ENCODE measurements around the gene SIGLEC9. TPM values are rescaled to one million over a fixed set of nuclear protein-coding genes. Genes with fewer than 3 reads are reported as not detected.

SIGLEC9 gene
- total RNA-seq, 2 experiments from 2014 or later, result 0.36 to 0.59 TPM

GRCh38 chr19:51129716-51130115 is 5.0 kb downstream of the SIGLEC9 start:
- Mint-ChIP-seq H3K27me3 (no peaks in the 10 kb centered on the region), H3K9me3 (no peaks in the 10 kb centered on the region), H3K4me1 (ENCODE audit: low read depth) (peaks cover 65% of the 10 kb centered on the region), H3K4me3 (peak overlapping the region; percentile 20), H3K27ac (peak overlapping the region; percentile 49), H3K36me3 (ENCODE audit: low read depth) (no peaks in the 10 kb centered on the region)
- H3K4me3 ChIP-seq (ENCODE audit: low read length), result no peak overlapping the region
- DNase-seq, result no peak
- intact Hi-C loops (cut with DNase I, micrococcal nuclease), result no loop called here
- H3K27me3 ChIP-seq (ENCODE audit: control insufficient read depth in 1 of 2, insufficient read depth in 2 of 2, low read length in 2 of 2), result no peaks in the 10 kb centered on the region
- ATAC-seq (ENCODE audit: poor library complexity), result no peak
- no peak overlapping the region for H3K27ac ChIP-seq (ENCODE audit: low read depth in 1 of 2, low read length in 2 of 2)
- H3K36me3 ChIP-seq (ENCODE audit: insufficient read depth, low read length), result no peaks in the 10 kb centered on the region
- CTCF ChIA-PET, result no interaction called here
- no peaks in the 10 kb centered on the region for H3K9me3 ChIP-seq (ENCODE audit: control insufficient read depth in 1 of 2, insufficient read depth in 1 of 2, low read length in 2 of 2)
- TF ChIP-seq, protein P1, sequence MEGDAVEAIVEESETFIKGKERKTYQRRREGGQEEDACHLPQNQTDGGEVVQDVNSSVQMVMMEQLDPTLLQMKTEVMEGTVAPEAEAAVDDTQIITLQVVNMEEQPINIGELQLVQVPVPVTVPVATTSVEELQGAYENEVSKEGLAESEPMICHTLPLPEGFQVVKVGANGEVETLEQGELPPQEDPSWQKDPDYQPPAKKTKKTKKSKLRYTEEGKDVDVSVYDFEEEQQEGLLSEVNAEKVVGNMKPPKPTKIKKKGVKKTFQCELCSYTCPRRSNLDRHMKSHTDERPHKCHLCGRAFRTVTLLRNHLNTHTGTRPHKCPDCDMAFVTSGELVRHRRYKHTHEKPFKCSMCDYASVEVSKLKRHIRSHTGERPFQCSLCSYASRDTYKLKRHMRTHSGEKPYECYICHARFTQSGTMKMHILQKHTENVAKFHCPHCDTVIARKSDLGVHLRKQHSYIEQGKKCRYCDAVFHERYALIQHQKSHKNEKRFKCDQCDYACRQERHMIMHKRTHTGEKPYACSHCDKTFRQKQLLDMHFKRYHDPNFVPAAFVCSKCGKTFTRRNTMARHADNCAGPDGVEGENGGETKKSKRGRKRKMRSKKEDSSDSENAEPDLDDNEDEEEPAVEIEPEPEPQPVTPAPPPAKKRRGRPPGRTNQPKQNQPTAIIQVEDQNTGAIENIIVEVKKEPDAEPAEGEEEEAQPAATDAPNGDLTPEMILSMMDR (IDR thresholded peaks at IDR 0.05), result no peak
- POLR2A ChIA-PET, result no interaction called here
- peaks cover 76% of the 10 kb centered on the region for H3K4me1 ChIP-seq (ENCODE audit: insufficient read depth, low read length)

DNA sequence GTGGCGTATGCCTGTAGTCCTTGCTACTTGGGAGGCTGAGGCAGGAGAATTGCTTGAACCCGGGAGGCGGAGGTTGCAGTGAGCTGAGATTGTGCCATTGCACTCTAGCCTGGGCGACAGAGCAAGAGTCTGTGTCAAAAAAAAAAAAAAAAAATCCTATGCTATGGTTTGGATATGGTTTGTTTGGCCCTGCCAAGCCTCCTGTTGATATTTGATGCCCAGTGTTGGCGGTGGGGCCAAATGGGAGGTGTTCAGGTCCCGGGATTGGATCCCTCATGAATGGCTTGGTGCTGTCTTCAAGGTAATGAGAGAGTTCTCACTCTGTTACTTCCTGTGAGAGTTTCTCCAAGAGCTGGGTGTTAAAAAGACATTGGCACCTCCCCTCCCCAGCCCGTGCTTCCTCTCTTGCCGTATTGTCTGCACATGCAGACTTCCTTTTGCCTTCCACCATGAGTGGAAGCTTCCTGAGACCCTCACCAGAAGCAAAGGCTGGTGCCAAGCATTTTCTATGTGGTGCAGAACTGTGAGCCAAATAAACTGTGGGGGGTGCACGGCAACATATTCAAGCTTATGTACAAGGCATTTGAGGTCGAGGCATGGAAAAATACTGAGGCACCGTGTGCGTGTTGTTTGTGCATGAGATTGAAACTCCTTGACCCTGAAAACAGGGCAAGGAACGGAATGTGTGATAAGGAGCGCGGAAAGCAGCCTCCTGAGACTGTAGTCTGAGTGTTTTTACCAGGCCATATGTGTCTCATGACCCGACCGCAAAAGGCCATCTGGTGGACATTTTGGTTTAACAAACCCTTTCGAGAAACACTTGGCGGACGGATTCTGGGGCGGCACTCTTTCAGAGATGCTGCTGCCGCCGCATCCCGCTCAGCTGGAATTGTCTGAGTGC is 7.3 kb downstream of the SIGLEC9 start:
- TF ChIP-seq, protein P1 (IDR thresholded peaks at IDR 0.05), result peak; percentile 22
- H3K4me3 ChIP-seq (ENCODE audit: low read length), result peak overlapping the region; percentile 10
- no peaks in the 10 kb centered on the region for H3K9me3 ChIP-seq (ENCODE audit: control insufficient read depth in 1 of 2, insufficient read depth in 1 of 2, low read length in 2 of 2)
- H3K4me3 Mint-ChIP-seq, result peak overlapping the region; percentile 80
- H3K27me3 ChIP-seq (ENCODE audit: control insufficient read depth in 1 of 2, insufficient read depth in 2 of 2, low read length in 2 of 2), result no peaks in the 10 kb centered on the region
- H3K27me3 Mint-ChIP-seq, result no peaks in the 10 kb centered on the region
- H3K36me3 ChIP-seq (ENCODE audit: insufficient read depth, low read length), result no peaks in the 10 kb centered on the region
- peak overlapping the region; percentile 87 for H3K27ac Mint-ChIP-seq
- H3K27ac ChIP-seq (ENCODE audit: low read depth in 1 of 2, low read length in 2 of 2), result peak overlapping the region in 1 of 2 donors; percentile 4
- H3K4me1 Mint-ChIP-seq (ENCODE audit: low read depth), result peaks cover 62% of the 10 kb centered on the region
- H3K4me1 ChIP-seq (ENCODE audit: insufficient read depth, low read length), result peaks cover 63% of the 10 kb centered on the region
- CTCF ChIA-PET, result interaction anchor here (1.1 kb wide), 1 partner anchor 35 kb away, joined by 3 read pairs; no protein-coding TSS in a partner anchor
- no peaks in the 10 kb centered on the region for H3K9me3 Mint-ChIP-seq
- ATAC-seq (ENCODE audit: poor library complexity) (peak; percentile 81), DNase-seq (peak in 7 of 14 experiments; percentile 14 to 78 (median 48))
- intact Hi-C loops (cut with DNase I, micrococcal nuclease), result no loop called here
- H3K36me3 Mint-ChIP-seq (ENCODE audit: low read depth), result no peaks in the 10 kb centered on the region
- POLR2A ChIA-PET, result interaction anchor here (0.7 to 2.0 kb wide), 5 partner anchors 8 to 24 kb away, joined by 3 to 12 read pairs (median 7); partner anchors contain the start of gene CTU1

- H3K27ac ChIP-seq (ENCODE audit: low read depth in 1 of 2, low read length in 2 of 2), result no peak overlapping the region
- H3K4me1 ChIP-seq (ENCODE audit: insufficient read depth, low read length), result peaks cover 47% of the 10 kb centered on the region
- Mint-ChIP-seq H3K4me3 (no peak overlapping the region), H3K9me3 (no peaks in the 10 kb centered on the region), H3K27me3 (no peaks in the 10 kb centered on the region), H3K36me3 (ENCODE audit: low read depth) (no peaks in the 10 kb centered on the region), H3K27ac (no peak overlapping the region), H3K4me1 (ENCODE audit: low read depth) (peaks cover 58% of the 10 kb centered on the region)
- DNase-seq, result peak in 1 of 14 experiments; percentile 36
- no peaks in the 10 kb centered on the region for H3K27me3 ChIP-seq (ENCODE audit: control insufficient read depth in 1 of 2, insufficient read depth in 2 of 2, low read length in 2 of 2)
- no peaks in the 10 kb centered on the region for H3K9me3 ChIP-seq (ENCODE audit: control insufficient read depth in 1 of 2, insufficient read depth in 1 of 2, low read length in 2 of 2)
- no peaks in the 10 kb centered on the region for H3K36me3 ChIP-seq (ENCODE audit: insufficient read depth, low read length)
- POLR2A ChIA-PET, result no interaction called here
- CTCF ChIA-PET, result no interaction called here
- intact Hi-C loops (cut with DNase I, micrococcal nuclease), result loop anchor here in 1 of 2 experiments (5.0 kb wide), 1 partner anchor 38 kb away; no protein-coding TSS in a partner anchor
- TF ChIP-seq, protein P1 (IDR thresholded peaks at IDR 0.05), result no peak
- no peak overlapping the region for H3K4me3 ChIP-seq (ENCODE audit: low read length)
- ATAC-seq (ENCODE audit: poor library complexity), result no peak
These were observed 10.3 kb downstream of the SIGLEC9 start for GRCh38 chr19:51135004-51135403.
